RCC 7860 (cell line): ENCODE results near the gene PRODH2.
"Not testable (repeated sequence)": the region's sequence is repeated elsewhere in the genome, so short reads cannot be mapped to it uniquely, and the experiment has no call there.

Source experiments
- DNase-seq: peaks from one replicate; pipeline ENCODE4 v3.0.0-alpha.2; 2015; ENCODE audit warnings: low spot score
- FAIRE-seq: peaks from 2 replicates; lab custom pipeline; 2012; peaks lifted over from hg19 to GRCh38; lab: Jason Lieb, UNC

PRODH2 gene

GRCh38 chr19:35797663-35798062 lies 15.0 kb downstream of the PRODH2 start:
- DNase-seq (no peak), FAIRE-seq (no peak)

- DNase-seq = no peak
- FAIRE-seq = no peak
These were observed 15.8 kb downstream of the PRODH2 start for GRCh38 chr19:35796645-35797542.

GRCh38 chr19:35795564-35795963 lies 17.1 kb downstream of the PRODH2 start:
- not testable (repeated sequence) for FAIRE-seq, DNase-seq

- no peak for DNase-seq
- FAIRE-seq = no peak
These were observed 19.1 kb downstream of the PRODH2 start for GRCh38 chr19:35793381-35794165.

GRCh38 chr19:35792888-35793287 lies 19.8 kb downstream of the PRODH2 start:
- DNase-seq = no peak
- no peak for FAIRE-seq

- DNase-seq (no peak), FAIRE-seq (no peak)
These were observed 20.3 kb downstream of the PRODH2 start for GRCh38 chr19:35792312-35792711.

- FAIRE-seq (no peak), DNase-seq (no peak)
These were observed 20.8 kb downstream of the PRODH2 start for GRCh38 chr19:35791814-35792279.

- no peak for FAIRE-seq
- no peak for DNase-seq
These were observed 21.4 kb downstream of the PRODH2 start for GRCh38 chr19:35790981-35791813.

- FAIRE-seq = no peak
- DNase-seq = no peak
These were observed 22.4 kb downstream of the PRODH2 start for GRCh38 chr19:35789978-35790944.

GRCh38 chr19:35789195-35789977 lies 23.3 kb downstream of the PRODH2 start:
- FAIRE-seq (no peak), DNase-seq (no peak)

- DNase-seq (no peak), FAIRE-seq (no peak)
These were observed 24.3 kb downstream of the PRODH2 start for GRCh38 chr19:35788205-35788960.

- DNase-seq (no peak), FAIRE-seq (no peak)
These were observed 25.3 kb downstream of the PRODH2 start for GRCh38 chr19:35787227-35787799.

GRCh38 chr19:35786299-35787160 lies 26.1 kb downstream of the PRODH2 start:
- FAIRE-seq = no peak
- no peak for DNase-seq

- FAIRE-seq (no peak), DNase-seq (no peak)
These were observed 27.4 kb downstream of the PRODH2 start for GRCh38 chr19:35785339-35785627.

- DNase-seq = no peak
- no peak for FAIRE-seq
These were observed 27.9 kb downstream of the PRODH2 start for GRCh38 chr19:35784503-35785338.
